GM19099 (cell line): ENCODE measurements around the gene CLMP.

ENCODE experiments used
- POLR2A ChIP-seq: IDR thresholded peaks from 3 replicates; pipeline ENCODE4 v1.6.1; 2011; ENCODE audit warnings: low read depth; ENCODE audit not compliant: insufficient read length; ENCODE audit errors: extremely low read depth

The CLMP gene

GRCh38 chr11:123062892-123063825, 131.9 kb downstream of the CLMP start:
- no peak for TF ChIP-seq POLR2A

GRCh38 chr11:123062158-123062891, 132.7 kb downstream of the CLMP start:
- peak; percentile 16 for TF ChIP-seq POLR2A

GRCh38 chr11:123061403-123062157, 133.5 kb downstream of the CLMP start, which contains the start of gene HSPA8:
Gene HSPA8, minus strand, starts transcription at chr11:123062136. Its CDS starts 812 bp downstream, at chr11:123061324.
- peak; percentile 99 for TF ChIP-seq POLR2A

- no peak for TF ChIP-seq POLR2A
Measured at GRCh38 chr11:123060277-123061000, 134.6 kb downstream of the CLMP start.

GRCh38 chr11:123057661-123058305, 137.3 kb downstream of the CLMP start:
- no peak for TF ChIP-seq POLR2A

- peak; percentile 50 for TF ChIP-seq POLR2A
Measured at GRCh38 chr11:123056835-123057491, 138.1 kb downstream of the CLMP start.

GRCh38 chr11:123055191-123055901, 139.7 kb downstream of the CLMP start:
- peak; percentile 39 for TF ChIP-seq POLR2A

- peak; percentile 9 for TF ChIP-seq POLR2A
Measured at GRCh38 chr11:123054301-123055065, 140.6 kb downstream of the CLMP start.

GRCh38 chr11:123052901-123053721, 141.9 kb downstream of the CLMP start:
- TF ChIP-seq POLR2A: no peak

GRCh38 chr11:123051634-123052033, 143.4 kb downstream of the CLMP start:
- TF ChIP-seq POLR2A: no peak

GRCh38 chr11:123051146-123051545, 143.9 kb downstream of the CLMP start:
- TF ChIP-seq POLR2A: no peak
